Body of pancreas (tissue), 4 donors: ENCODE measurements around the gene CKAP2L. TPM values are rescaled to one million over a fixed set of nuclear protein-coding genes. Genes with fewer than 3 reads are reported as not detected.
"Not testable (repeated sequence)": the region's sequence is repeated elsewhere in the genome, so short reads cannot be mapped to it uniquely, and the experiment has no call there.

Experiments
- ATAC-seq: fragments of 150-250 bp; one replicate; pipeline ENCODE4 v1.9.1; 2016
- DNase-seq, 4 donors: peaks; one replicate each; pipeline ENCODE4 v3.0.0-alpha.2; 2019
- H3K27ac ChIP-seq, 4 donors: fragments of 200-600 bp; sonication (generic); 1 replicate in 3 of 4; 2 replicates in 1 of 4; pipeline versions ENCODE4 v1.5.1 to v1.6.1; 2016 to 2019; ENCODE audit warnings: mild to moderate bottlenecking in 1 of 4, mixed read lengths in 1 of 4, moderate library complexity in 1 of 4
- H3K27me3 ChIP-seq, 2 donors: fragments of 200-600 bp; sonication (generic); one replicate each; pipeline ENCODE4 v1.6.0; 2016; ENCODE audit warnings: mild to moderate bottlenecking in 1 of 2
- H3K36me3 ChIP-seq, 2 donors: fragments of 200-600 bp; sonication (generic); replicated peaks in 1 of 2; 2 replicates each; pipeline ENCODE4 v1.5.1; 2016; ENCODE audit warnings: low read depth in 2 of 2; ENCODE audit not compliant: insufficient read depth in 1 of 2
- H3K4me1 ChIP-seq: fragments of 200-600 bp; sonication (generic); one replicate; pipeline ENCODE4 v1.6.0; 2016
- H3K4me3 ChIP-seq, 2 donors: fragments of 200-600 bp; sonication (generic); 1 replicate in 1 of 2; 2 replicates in 1 of 2; pipeline ENCODE4 v1.5.1; 2016 to 2019
- H3K9me3 ChIP-seq, 3 donors: fragments of 200-600 bp; sonication (generic); 1 replicate in 2 of 3; 2 replicates in 1 of 3; pipeline ENCODE4 v1.5.1; 2016
- POLR2A ChIP-seq, 3 donors: fragments of 450-650 bp; IDR thresholded peaks; one replicate each; pipeline ENCODE4 v1.6.1; 2016; ENCODE audit warnings: antibody characterized with exemption in 3 of 3, mild to moderate bottlenecking in 2 of 3
- WGBS, 2 donors: methylation state at CpG; one replicate each; pipeline ENCODE4 v1.1.5; 2017; 5-methylcytosine and 5-hydroxymethylcytosine counted together
- intact Hi-C: fragments of 100-400 bp; cut with DNase I; formaldehyde crosslinking; loops from one replicate; pipeline ENCODE4 v1.15.1; 2023
- total RNA-seq, 2 donors: library from RNA; depleted of rRNA; stranded (reverse); fragments of >200 nt; gene quantifications; one replicate each; pipeline ENCODE4 v1.1.0, GENCODE V29; 2016
- TF ChIP-seq, protein P1 (sequence below), 7 experiments: fragments of 450-650 bp in 4 of 7; fragments of 200-600 bp in 3 of 7; sonication (generic) in 3 of 7; IDR thresholded peaks; one replicate each; pipeline ENCODE4 v1.5.1; 2016 to 2019; ENCODE audit warnings: antibody characterized with exemption in 7 of 7

Gene CKAP2L
- total RNA-seq, 2 donors from 2014 or later, result under 0.01 TPM; not detected in 1

GRCh38 chr2:112708968-112709367 lies 55.4 kb downstream of the CKAP2L start:
- no peak for ATAC-seq
- TF ChIP-seq, protein P1, sequence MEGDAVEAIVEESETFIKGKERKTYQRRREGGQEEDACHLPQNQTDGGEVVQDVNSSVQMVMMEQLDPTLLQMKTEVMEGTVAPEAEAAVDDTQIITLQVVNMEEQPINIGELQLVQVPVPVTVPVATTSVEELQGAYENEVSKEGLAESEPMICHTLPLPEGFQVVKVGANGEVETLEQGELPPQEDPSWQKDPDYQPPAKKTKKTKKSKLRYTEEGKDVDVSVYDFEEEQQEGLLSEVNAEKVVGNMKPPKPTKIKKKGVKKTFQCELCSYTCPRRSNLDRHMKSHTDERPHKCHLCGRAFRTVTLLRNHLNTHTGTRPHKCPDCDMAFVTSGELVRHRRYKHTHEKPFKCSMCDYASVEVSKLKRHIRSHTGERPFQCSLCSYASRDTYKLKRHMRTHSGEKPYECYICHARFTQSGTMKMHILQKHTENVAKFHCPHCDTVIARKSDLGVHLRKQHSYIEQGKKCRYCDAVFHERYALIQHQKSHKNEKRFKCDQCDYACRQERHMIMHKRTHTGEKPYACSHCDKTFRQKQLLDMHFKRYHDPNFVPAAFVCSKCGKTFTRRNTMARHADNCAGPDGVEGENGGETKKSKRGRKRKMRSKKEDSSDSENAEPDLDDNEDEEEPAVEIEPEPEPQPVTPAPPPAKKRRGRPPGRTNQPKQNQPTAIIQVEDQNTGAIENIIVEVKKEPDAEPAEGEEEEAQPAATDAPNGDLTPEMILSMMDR (IDR thresholded peaks at IDR 0.05), result no peak
- no peak for TF ChIP-seq POLR2A (IDR thresholded peaks at IDR 0.05)
- Histone ChIP-seq H3K27me3 (no peaks in the 10 kb centered on the region), H3K36me3 (no peaks in the 10 kb centered on the region), H3K27ac (peak overlapping the region in 1 of 4 donors; percentile 5), H3K9me3 (no peaks in the 10 kb centered on the region), H3K4me1 (no peaks in the 10 kb centered on the region), H3K4me3 (no peak overlapping the region)
- no peak for DNase-seq
- intact Hi-C loops, result no loop called here
- WGBS, 2 donors, result 49 to 57% methylated on average over 10 of the region's 10 CpGs

DNA sequence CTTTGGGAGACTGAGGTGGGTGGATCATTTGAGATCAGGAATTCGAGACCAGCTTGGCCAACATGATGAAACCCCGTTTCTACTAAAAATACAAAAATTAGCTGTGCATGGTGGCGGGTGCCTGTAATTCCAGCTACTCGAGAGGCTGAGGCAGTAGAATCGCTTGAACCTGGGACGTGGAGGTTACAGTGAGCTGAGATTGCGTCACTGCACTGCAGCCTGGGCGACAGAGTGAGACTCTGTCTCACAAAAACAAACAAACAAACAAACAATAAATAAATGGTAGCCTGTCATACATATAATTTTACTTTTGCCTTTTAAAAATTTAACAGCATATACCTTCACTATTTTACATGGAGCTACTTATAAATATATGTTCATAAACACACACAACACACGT lies 57.5 kb downstream of the CKAP2L start:
- intact Hi-C loops, H3K27me3 ChIP-seq, H3K4me3 ChIP-seq, H3K27ac ChIP-seq, ATAC-seq, H3K9me3 ChIP-seq, DNase-seq, H3K36me3 ChIP-seq, H3K4me1 ChIP-seq: not testable (repeated sequence)
- WGBS, 2 donors, result 63 to 64% methylated on average over 9 of the region's 9 CpGs

GRCh38 chr2:112706170-112706664 lies 58.2 kb downstream of the CKAP2L start:
- Histone ChIP-seq H3K27ac (no peak overlapping the region), H3K4me1 (no peaks in the 10 kb centered on the region), H3K27me3 (no peaks in the 10 kb centered on the region), H3K9me3 (no peaks in the 10 kb centered on the region), H3K4me3 (no peak overlapping the region), H3K36me3 (no peaks in the 10 kb centered on the region)
- TF ChIP-seq, protein P1 (IDR thresholded peaks at IDR 0.05), result no peak
- TF ChIP-seq POLR2A (IDR thresholded peaks at IDR 0.05), result no peak
- ATAC-seq, result no peak
- intact Hi-C loops, result no loop called here
- WGBS, 2 donors, result 38 to 41% methylated on average over 5 of the region's 5 CpGs
- no peak for DNase-seq

- DNase-seq, result no peak
- H3K27ac ChIP-seq, result no peak overlapping the region
- no peaks in the 10 kb centered on the region for H3K27me3 ChIP-seq
- no peaks in the 10 kb centered on the region for H3K4me1 ChIP-seq
- H3K4me3 ChIP-seq, result no peak overlapping the region
- no peaks in the 10 kb centered on the region for H3K9me3 ChIP-seq
- TF ChIP-seq, protein P1 (IDR thresholded peaks at IDR 0.05), result no peak
- TF ChIP-seq POLR2A (IDR thresholded peaks at IDR 0.05), result no peak
- ATAC-seq, result no peak
- intact Hi-C loops, result no loop called here
- WGBS, 2 donors, result 71 to 73% methylated on average over 4 of the region's 4 CpGs
- no peaks in the 10 kb centered on the region for H3K36me3 ChIP-seq
Observed at GRCh38 chr2:112705575-112705974, 58.8 kb downstream of the CKAP2L start.

- ATAC-seq, result no peak
Observed at GRCh38 chr2:112703684-112704083, 60.7 kb downstream of the CKAP2L start.

More at GRCh38 chr2:112703684-112704083, 60.7 kb downstream of the CKAP2L start:
- Histone ChIP-seq H3K4me1 (no peaks in the 10 kb centered on the region), H3K27ac (no peak overlapping the region), H3K27me3 (no peaks in the 10 kb centered on the region), H3K9me3 (no peaks in the 10 kb centered on the region), H3K4me3 (no peak overlapping the region), H3K36me3 (no peaks in the 10 kb centered on the region)
- TF ChIP-seq, protein P1 (IDR thresholded peaks at IDR 0.05), result no peak
- no peak for TF ChIP-seq POLR2A (IDR thresholded peaks at IDR 0.05)
- DNase-seq, result no peak
- intact Hi-C loops, result no loop called here
- WGBS, 2 donors, result 36 to 53% methylated on average over 2 of the region's 2 CpGs
